HG02840 (cell line): ENCODE data around the gene LRIT2.
"Not testable (repeated sequence)": the region's sequence is repeated elsewhere in the genome, so short reads cannot be mapped to it uniquely, and the experiment has no call there.

ENCODE experiments used
- ATAC-seq: cut with Tn5 transposase; IDR thresholded peaks from one replicate; pipeline ENCODE4 v1.9.1; 2021; ENCODE audit warnings: mild to moderate bottlenecking, moderate library complexity, moderate number of reproducible peaks; ENCODE audit not compliant: unreplicated experiment, low FRiP score

Gene LRIT2

DNA sequence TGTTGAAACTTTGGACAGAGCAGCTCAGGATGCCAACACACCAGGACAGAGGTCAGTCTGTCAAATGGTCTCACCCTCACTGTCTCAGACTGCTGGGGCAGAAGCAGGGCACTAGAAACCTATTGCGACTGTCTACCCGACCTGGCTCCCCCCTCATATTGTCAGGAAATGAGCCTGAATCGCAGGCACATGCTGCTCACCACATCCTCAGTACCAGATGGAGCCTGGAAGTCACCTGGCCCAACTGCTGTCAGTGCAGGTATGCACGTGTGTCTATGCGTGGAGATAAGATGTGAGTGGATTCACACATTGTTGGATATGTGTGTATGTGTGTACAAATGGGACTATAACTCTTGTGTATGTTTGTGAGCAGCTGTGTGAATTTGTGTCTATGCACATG is 34.2 kb downstream of the LRIT2 start:
- ATAC-seq, result no peak

- ATAC-seq, result no peak
Observed at GRCh38 chr10:84190621-84191020, 34.7 kb downstream of the LRIT2 start.

DNA sequence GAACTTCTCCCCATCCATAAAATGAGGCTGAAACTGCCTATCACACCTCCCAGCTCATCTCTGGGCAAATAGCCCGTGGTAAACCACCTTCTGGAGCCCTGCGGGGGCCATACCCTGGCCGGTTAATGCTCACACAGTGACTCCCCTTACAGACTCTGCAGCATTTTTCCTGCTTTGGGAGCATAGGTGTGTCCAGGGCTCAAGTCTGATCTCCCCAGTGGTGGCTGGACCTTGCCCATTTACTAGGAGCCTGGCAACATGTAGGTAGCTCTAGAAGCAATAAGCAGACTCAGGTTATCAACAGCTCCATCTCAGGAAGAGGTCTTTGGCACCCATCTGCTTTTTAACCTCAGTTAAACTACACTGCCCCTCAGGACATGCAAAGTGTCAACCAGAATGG is 36.5 kb downstream of the LRIT2 start:
- ATAC-seq, result no peak

DNA sequence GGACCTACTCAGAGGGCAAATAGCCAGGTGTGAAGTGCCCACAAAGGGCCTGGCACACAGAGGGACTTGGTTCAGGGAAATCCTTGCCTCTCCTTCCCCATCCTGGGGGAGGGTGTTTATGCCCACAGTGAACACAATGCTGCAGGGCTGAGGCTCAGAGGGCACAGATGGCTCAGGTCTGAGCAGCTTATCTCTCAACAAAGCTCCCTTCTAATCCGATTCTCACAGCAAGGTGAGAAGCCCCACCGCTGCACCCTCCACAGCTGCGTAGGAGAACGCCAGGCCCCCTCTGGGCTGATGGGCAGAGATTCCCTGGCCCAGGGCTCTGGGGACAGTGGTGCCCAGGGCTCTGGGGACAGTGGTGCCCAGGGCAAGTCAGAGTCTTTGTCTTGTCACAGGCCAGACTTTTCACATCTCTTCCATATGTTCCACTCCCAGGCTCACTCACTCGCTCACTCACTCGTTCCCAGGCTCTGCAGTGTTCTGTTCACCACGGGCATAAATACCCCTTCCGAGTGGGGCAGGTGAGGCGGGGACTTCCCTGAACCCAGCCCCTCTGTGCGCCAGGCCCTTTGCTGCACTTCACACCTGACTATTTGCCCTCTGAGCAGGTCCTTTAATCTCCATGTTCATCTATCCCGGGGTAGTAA is 39.7 kb downstream of the LRIT2 start:
- no peak for ATAC-seq

DNA sequence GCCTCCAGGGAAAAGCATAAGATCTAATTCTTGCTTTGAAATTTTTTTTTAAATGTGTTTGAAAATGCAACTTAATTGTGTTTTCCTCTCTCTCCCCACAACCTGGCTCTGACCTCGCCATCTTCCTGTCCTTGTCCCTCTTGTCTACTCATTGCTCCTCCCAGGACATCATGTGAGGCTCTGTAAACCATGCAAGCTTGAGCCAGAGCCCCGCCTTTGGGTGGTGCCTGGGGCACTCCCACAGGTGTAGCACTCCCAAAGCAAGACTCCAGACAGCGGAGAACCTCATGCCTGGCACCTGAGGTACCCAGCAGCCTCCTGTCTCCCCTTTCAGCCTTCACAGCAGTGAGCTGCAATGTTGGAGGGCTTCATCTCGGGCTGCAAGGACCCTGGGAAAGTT is 40.8 kb downstream of the LRIT2 start:
- ATAC-seq, result no peak

DNA sequence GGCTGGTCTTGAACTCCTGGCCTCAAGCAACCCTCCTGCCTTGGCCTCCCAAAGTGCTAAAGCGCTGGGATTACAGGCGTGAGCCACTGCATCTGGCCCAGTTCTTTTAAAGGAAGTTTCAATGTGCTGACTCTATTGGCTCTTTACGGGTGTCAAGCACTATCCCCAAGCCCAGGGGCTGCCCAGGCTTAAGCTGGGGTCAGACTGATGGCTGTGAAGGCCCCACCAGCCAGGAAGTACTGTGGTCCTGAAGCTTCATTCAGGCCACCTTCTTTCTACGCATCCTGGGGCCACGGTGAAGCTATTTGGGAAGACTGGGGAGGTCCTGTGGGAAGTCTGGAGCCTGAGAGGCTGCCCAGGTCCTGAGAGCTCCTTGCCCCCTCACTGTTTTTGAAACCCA is 43.7 kb downstream of the LRIT2 start:
- ATAC-seq, result no peak

- ATAC-seq, result not testable (repeated sequence)
Observed at GRCh38 chr10:84180386-84180785, 45.0 kb downstream of the LRIT2 start.

- ATAC-seq, result peak; percentile 90
Observed at GRCh38 chr10:84179059-84179710, 46.2 kb downstream of the LRIT2 start.

DNA sequence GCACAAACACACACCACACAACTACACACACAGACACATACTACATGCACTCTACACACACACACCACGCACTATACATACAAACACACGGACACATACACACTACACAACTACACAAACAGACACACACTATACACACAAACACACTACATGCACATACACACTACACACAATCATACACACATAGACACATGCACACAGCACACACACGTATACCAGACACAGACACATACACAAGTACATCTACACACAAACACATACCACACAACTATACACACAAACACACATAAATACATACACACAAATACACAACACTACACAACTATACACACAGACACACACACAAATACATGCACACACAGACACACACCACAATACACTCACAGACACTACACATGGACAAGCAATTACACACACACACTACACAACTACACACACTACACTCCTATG is 47.2 kb downstream of the LRIT2 start:
- ATAC-seq, result no peak

DNA sequence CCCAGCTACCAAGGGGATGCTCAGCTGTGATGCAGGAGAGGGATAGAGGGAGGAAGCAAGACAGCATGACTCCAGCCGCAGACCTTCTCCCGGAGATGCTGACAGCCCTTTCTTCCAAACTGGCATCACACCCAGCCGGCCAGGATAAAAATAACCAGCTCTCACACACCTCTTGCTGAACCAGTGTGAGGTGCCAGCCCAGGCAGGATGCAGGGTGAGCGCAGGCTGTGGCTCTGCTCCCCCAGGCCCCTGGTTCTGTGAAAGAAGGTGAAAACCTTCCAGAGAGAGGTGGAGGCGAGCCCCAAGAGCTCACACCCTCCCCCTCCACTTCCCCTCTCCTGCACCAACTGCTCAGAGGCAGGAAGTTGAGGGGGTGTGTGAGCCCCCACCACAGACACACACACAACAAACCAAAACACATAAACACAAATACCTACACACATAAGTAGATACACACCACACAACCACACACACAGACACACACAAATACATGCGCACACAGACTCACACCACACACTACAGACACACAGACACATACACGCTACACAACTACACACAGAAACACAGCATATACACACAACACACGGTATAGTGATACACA is 47.7 kb downstream of the LRIT2 start:
- ATAC-seq, result no peak

DNA sequence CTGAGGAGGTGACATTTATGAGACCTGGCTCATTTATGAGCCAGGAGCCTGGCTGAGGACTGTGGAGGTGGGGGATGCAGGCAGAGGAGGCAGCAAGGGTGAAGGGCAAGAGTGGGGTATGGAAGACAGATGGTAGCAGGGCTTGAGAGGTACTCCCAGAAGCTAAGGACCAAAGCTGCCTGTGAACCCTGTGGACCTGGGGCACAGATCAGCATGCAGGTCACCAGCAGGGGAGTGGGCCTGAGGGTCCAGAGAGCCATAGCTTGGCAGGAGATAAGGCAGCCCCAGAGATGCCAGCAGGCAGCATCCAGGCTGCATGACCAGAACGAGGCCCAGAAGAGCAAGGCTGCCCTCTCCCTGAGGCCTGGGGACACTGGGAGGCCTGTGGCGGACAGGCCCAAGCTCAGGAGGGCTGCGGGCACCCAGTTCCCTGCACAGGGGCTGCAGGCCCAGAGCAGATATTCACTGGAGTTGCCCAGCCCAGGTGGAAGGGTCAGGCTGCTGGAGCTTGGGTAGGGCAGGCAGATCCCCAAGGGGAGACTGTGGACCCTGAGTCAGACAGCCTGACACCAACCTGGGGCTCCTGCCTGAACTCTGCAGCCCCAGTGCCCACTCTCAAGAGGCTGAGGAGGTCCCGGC is 48.4 kb downstream of the LRIT2 start:
- no peak for ATAC-seq

DNA sequence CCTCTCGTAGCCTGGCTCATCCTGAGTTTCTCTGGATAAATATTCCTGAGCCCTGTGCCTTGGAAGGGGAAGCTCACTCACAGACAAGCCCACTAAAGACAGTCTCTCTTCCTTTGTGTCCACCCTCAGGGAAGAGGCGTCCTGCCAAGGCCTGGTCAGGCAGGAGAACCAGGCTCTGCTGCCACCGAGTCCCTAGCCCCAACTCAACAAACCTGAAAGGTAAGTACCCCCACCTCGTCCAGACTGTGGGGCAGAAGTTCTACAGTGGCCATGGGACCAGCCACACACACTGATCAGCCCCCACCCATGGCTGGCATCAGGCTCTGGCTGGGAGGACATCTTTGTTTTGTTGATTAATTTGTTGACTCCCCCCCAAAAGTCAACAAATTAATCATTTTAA is 49.0 kb downstream of the LRIT2 start:
- ATAC-seq, result no peak

GRCh38 chr10:84175436-84175835 is 49.9 kb downstream of the LRIT2 start:
- ATAC-seq, result no peak

- peak; percentile 19 for ATAC-seq
Observed at GRCh38 chr10:84173501-84173929, 51.8 kb downstream of the LRIT2 start, which contains the start of gene GPR15LG. GPR15LG (plus strand) TSS chr10:84173801; CDS start chr10:84173852, 51 bp downstream.

- peak; percentile 56 for ATAC-seq
Observed at GRCh38 chr10:84172467-84173356, 52.6 kb downstream of the LRIT2 start.

GRCh38 chr10:84171700-84172466 is 53.5 kb downstream of the LRIT2 start:
- ATAC-seq, result peak; percentile 23

- ATAC-seq, result not testable (repeated sequence)
Observed at GRCh38 chr10:84171237-84171636, 54.1 kb downstream of the LRIT2 start.
